Tibial artery (tissue), 4 donors: ENCODE measurements around the gene SPATA17.

ENCODE experiments used
- DNase-seq, 2 donors: peaks; one replicate each; pipeline ENCODE4 v3.0.0-alpha.2; 2019
- H3K27ac ChIP-seq, 2 donors: fragments of 200-600 bp; sonication (generic) in 1 of 2; 1 replicate in 1 of 2; 2 replicates in 1 of 2; pipeline ENCODE4 v1.5.1; 2018 to 2019; ENCODE audit warnings: mild to moderate bottlenecking in 1 of 2
- H3K27me3 ChIP-seq, 2 donors: fragments of 200-600 bp; sonication (generic) in 1 of 2; one replicate each; pipeline versions ENCODE4 v1.5.1 to v1.6.0; 2016 to 2019
- H3K36me3 ChIP-seq, 3 donors: fragments of 200-600 bp; sonication (generic) in 2 of 3; one replicate each; pipeline ENCODE4 v1.5.1; 2016 to 2019; ENCODE audit warnings: mild to moderate bottlenecking in 2 of 3
- H3K4me1 ChIP-seq, 4 donors: fragments of 200-600 bp; sonication (generic) in 2 of 4; 1 replicate in 3 of 4; 2 replicates in 1 of 4; pipeline ENCODE4 v1.5.1; 2016 to 2019
- H3K4me3 ChIP-seq, 2 donors: fragments of 200-600 bp; sonication (generic) in 1 of 2; 1 replicate in 1 of 2; 2 replicates in 1 of 2; pipeline ENCODE4 v1.5.1; 2018 to 2019; ENCODE audit warnings: mild to moderate bottlenecking in 2 of 2
- H3K9me3 ChIP-seq, 3 donors: fragments of 200-600 bp; sonication (generic) in 1 of 3; one replicate each; pipeline ENCODE4 v1.5.1; 2016 to 2019
- intact Hi-C: fragments of 100-400 bp; cut with DNase I; formaldehyde crosslinking; loops from one replicate; pipeline ENCODE4 v1.15.0; 2023; ENCODE audit warnings: low total_unique reads
- TF ChIP-seq, protein P1 (sequence below), 2 experiments: fragments of 200-600 bp in 1 of 2; fragments of 450-650 bp in 1 of 2; IDR thresholded peaks; one replicate each; pipeline ENCODE4 v1.5.1; 2017 to 2019; ENCODE audit warnings: antibody characterized with exemption in 2 of 2, mild to moderate bottlenecking in 1 of 2, moderate library complexity in 1 of 2

The SPATA17 gene

DNA sequence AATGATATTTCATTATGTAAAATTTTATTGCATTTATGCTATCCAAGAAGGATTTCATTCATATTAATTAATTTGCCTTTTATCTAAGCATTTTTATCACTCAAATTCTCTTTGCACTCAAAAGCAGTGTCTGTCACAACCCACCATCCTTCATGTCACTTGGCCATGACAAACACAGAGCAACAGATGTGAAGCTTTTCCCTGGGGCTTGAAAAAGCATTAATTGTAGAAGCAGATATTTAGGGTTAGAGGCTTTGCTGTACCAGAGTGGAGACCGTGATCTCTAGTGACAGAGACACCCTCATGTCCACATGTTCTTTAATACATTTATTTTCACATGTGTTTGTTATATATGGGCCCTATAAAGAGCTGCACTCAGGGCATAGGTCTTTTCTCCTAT lies 230.5 kb downstream of the SPATA17 start:
- peaks cover 0 to 7% (median 7%) of the 10 kb centered on the region in 3 donors for H3K9me3 ChIP-seq
- H3K27me3 ChIP-seq = no peaks in the 10 kb centered on the region
- H3K4me1 ChIP-seq = peaks cover 0 to 12% (median 6%) of the 10 kb centered on the region in 4 donors
- DNase-seq = no peak
- no peak overlapping the region for H3K4me3 ChIP-seq
- intact Hi-C loops = no loop called here
- TF ChIP-seq, protein P1, sequence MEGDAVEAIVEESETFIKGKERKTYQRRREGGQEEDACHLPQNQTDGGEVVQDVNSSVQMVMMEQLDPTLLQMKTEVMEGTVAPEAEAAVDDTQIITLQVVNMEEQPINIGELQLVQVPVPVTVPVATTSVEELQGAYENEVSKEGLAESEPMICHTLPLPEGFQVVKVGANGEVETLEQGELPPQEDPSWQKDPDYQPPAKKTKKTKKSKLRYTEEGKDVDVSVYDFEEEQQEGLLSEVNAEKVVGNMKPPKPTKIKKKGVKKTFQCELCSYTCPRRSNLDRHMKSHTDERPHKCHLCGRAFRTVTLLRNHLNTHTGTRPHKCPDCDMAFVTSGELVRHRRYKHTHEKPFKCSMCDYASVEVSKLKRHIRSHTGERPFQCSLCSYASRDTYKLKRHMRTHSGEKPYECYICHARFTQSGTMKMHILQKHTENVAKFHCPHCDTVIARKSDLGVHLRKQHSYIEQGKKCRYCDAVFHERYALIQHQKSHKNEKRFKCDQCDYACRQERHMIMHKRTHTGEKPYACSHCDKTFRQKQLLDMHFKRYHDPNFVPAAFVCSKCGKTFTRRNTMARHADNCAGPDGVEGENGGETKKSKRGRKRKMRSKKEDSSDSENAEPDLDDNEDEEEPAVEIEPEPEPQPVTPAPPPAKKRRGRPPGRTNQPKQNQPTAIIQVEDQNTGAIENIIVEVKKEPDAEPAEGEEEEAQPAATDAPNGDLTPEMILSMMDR (IDR thresholded peaks at IDR 0.05) = no peak
- no peaks in the 10 kb centered on the region for H3K36me3 ChIP-seq
- H3K27ac ChIP-seq = no peak overlapping the region

DNA sequence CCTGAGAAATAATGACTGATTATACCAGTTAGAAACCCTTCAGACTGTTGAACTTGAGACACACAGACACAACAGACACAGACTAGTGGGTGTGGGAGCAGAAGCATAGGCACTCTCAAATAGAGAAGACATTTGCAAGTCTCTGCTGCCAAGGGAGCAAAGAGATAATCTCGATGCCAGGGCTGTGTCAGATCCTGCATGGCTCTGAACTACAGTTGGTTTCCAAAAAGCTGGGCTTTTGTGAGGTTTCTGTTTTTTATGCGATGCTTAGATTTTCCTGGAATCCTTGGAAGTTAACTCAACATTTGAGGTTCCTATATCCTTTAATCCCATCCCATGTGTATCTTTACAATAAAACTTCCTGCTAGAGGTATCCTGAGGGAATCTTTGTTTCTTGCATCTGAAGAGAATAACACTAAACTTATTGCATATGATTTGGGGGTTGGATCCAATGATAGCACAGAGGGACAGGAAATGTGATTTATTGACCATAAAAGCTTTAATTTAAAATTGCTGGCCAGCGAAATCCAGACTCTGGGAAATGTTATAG lies 236.4 kb downstream of the SPATA17 start:
- H3K27ac ChIP-seq = no peak overlapping the region
- no peak overlapping the region for H3K4me3 ChIP-seq
- no peaks in the 10 kb centered on the region for H3K4me1 ChIP-seq
- no peaks in the 10 kb centered on the region for H3K27me3 ChIP-seq
- H3K9me3 ChIP-seq = no peaks in the 10 kb centered on the region
- TF ChIP-seq, protein P1 (IDR thresholded peaks at IDR 0.05) = no peak
- intact Hi-C loops = no loop called here
- H3K36me3 ChIP-seq = no peaks in the 10 kb centered on the region
- no peak for DNase-seq

DNA sequence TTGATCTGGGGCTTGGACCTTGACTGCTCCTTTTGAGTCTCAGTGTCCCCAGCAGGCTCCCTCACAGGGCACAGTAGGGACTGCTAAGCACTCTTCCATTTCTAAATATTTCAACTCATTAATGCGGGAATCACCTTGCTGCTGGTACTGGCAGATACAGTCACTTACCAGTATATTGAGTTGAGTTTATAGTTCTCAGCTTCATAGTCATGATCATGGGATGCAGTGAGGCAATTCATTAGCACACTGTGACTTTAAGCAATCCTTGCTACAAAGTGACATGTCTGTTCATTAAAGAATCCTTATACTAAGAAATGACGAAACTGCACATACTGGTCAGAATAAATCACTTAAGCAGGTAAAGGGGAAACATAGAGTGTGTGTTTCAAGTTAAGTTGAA lies 240.8 kb downstream of the SPATA17 start:
- Histone ChIP-seq H3K27me3 (no peaks in the 10 kb centered on the region), H3K4me1 (no peaks in the 10 kb centered on the region), H3K36me3 (no peaks in the 10 kb centered on the region), H3K27ac (no peak overlapping the region), H3K4me3 (no peak overlapping the region), H3K9me3 (no peaks in the 10 kb centered on the region)
- TF ChIP-seq, protein P1 (IDR thresholded peaks at IDR 0.05) = no peak
- intact Hi-C loops = no loop called here
- DNase-seq = no peak

DNA sequence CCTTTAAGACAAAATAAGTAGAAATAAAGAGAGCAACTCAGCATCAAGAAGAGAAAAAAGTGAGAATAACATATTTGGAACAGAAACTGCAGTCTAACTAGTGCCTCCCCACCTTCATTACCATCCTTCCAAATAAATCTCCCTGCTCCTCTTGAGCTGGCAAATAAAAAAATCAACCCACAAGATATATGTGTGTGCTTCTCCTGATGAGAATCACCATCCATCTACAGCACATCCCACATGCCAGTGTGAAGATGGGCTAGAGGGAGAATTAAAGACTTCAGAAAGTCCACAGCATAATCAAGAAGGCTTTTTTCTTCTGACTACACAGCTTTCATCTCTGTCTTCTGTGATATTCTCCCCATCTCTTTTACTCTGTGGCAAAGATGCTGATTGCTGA lies 244.1 kb downstream of the SPATA17 start:
- H3K27me3 ChIP-seq = no peaks in the 10 kb centered on the region
- H3K4me1 ChIP-seq = no peaks in the 10 kb centered on the region
- no peak for DNase-seq
- H3K4me3 ChIP-seq = no peak overlapping the region
- intact Hi-C loops = no loop called here
- no peaks in the 10 kb centered on the region for H3K36me3 ChIP-seq
- no peak overlapping the region for H3K27ac ChIP-seq
- no peaks in the 10 kb centered on the region for H3K9me3 ChIP-seq
- TF ChIP-seq, protein P1 (IDR thresholded peaks at IDR 0.05) = no peak

DNA sequence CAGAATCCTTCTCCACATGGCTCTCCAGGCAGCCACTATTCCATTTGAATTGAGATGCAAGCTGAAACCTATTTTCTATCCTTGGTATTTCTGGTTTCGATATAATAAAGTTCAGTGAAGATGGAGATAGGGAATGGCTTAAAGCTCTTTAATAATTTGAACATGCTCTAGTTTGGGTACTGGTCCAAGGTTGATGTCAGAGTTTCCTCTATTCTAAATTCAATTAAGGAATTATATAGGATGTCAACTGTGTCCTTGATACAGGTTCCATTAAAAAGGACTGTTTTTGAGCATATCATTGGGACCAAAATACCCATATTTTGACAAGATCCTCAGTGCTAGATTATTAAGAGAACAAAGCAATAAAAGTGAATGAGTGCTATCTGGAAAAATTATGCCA lies 245.3 kb downstream of the SPATA17 start:
- Histone ChIP-seq H3K36me3 (no peaks in the 10 kb centered on the region), H3K4me1 (no peaks in the 10 kb centered on the region), H3K27ac (no peak overlapping the region), H3K9me3 (no peaks in the 10 kb centered on the region), H3K27me3 (no peaks in the 10 kb centered on the region), H3K4me3 (no peak overlapping the region)
- DNase-seq = no peak
- TF ChIP-seq, protein P1 (IDR thresholded peaks at IDR 0.05) = no peak
- intact Hi-C loops = no loop called here

GRCh38 chr1:217876896-217877295 lies 245.8 kb downstream of the SPATA17 start:
- Histone ChIP-seq H3K27me3 (no peaks in the 10 kb centered on the region), H3K4me1 (no peaks in the 10 kb centered on the region), H3K27ac (no peak overlapping the region), H3K9me3 (no peaks in the 10 kb centered on the region), H3K36me3 (no peaks in the 10 kb centered on the region), H3K4me3 (no peak overlapping the region)
- intact Hi-C loops = no loop called here
- DNase-seq = no peak
- TF ChIP-seq, protein P1 (IDR thresholded peaks at IDR 0.05) = no peak
